H9 (cell line): Measurements from ENCODE around the gene ADGRA1. TPM values are rescaled to one million over a fixed set of nuclear protein-coding genes. Genes with fewer than 3 reads are reported as not detected.

ENCODE experiments used
- DNase-seq: peaks from one replicate; pipeline ENCODE4 v3.0.0-alpha.2; 2017
- H2AFZ ChIP-seq: one replicate; pipeline ENCODE4 v1.6.1; 2013; ENCODE audit warnings: mild to moderate bottlenecking, low read length, control low read depth, moderate library complexity
- H2AK5ac ChIP-seq: 2 replicates; pipeline ENCODE4 v1.6.1; 2013; ENCODE audit warnings: low read length, control low read depth, mixed read lengths; ENCODE audit not compliant: insufficient read length
- H2BK120ac ChIP-seq: one replicate; pipeline ENCODE4 v1.6.1; 2013; ENCODE audit warnings: low read depth, mild to moderate bottlenecking, low read length, control low read depth, inconsistent platforms; ENCODE audit not compliant: poor library complexity, severe bottlenecking
- H2BK12ac ChIP-seq: 2 replicates; pipeline ENCODE4 v1.6.1; 2013; ENCODE audit warnings: low read length, control low read depth, mixed read lengths, low read depth; ENCODE audit not compliant: insufficient read length
- H2BK15ac ChIP-seq: 2 replicates; pipeline ENCODE4 v1.6.1; 2013; ENCODE audit warnings: low read depth, low read length, control low read depth
- H2BK20ac ChIP-seq: one replicate; pipeline ENCODE4 v1.6.1; 2013; ENCODE audit warnings: low read depth, mild to moderate bottlenecking, low read length, control low read depth, inconsistent platforms; ENCODE audit not compliant: poor library complexity, severe bottlenecking
- H2BK5ac ChIP-seq: 2 replicates; pipeline ENCODE4 v1.6.1; 2013; ENCODE audit warnings: low read length, control low read depth, mixed read lengths; ENCODE audit not compliant: insufficient read length
- H3K14ac ChIP-seq: 2 replicates; pipeline ENCODE4 v1.6.1; 2013; ENCODE audit warnings: low read length, control low read depth; ENCODE audit not compliant: insufficient read depth
- H3K18ac ChIP-seq: 2 replicates; pipeline ENCODE4 v1.6.1; 2013; ENCODE audit warnings: low read depth, mild to moderate bottlenecking, mixed read lengths, low read length, control low read depth; ENCODE audit not compliant: insufficient read length
- H3K23ac ChIP-seq: 2 replicates; pipeline ENCODE4 v1.6.1; 2013; ENCODE audit warnings: low read length, control low read depth, mixed read lengths, low read depth; ENCODE audit not compliant: insufficient read length
- H3K23me2 ChIP-seq: 2 replicates; pipeline ENCODE4 v1.6.1; 2013; ENCODE audit warnings: low read depth, mild to moderate bottlenecking, mixed read lengths, low read length, control low read depth; ENCODE audit not compliant: insufficient read length, poor library complexity, severe bottlenecking
- H3K27ac ChIP-seq: 2 replicates; pipeline ENCODE4 v1.5.1; 2013; ENCODE audit warnings: low read length, control low read depth, mixed read lengths, low read depth; ENCODE audit not compliant: insufficient read length
- H3K27me3 ChIP-seq: 2 replicates; pipeline ENCODE4 v1.6.1; 2013; ENCODE audit warnings: low read length, control low read depth, inconsistent platforms; ENCODE audit not compliant: insufficient read depth
- H3K4ac ChIP-seq: 2 replicates; pipeline ENCODE4 v1.6.1; 2013; ENCODE audit warnings: low read depth, mild to moderate bottlenecking, control low read depth, inconsistent platforms, low read length, moderate library complexity
- H3K4me1 ChIP-seq: 2 replicates; pipeline ENCODE4 v1.6.1; 2013; ENCODE audit warnings: low read length, control low read depth, inconsistent platforms; ENCODE audit not compliant: insufficient read depth
- H3K4me2 ChIP-seq: 2 replicates; pipeline ENCODE4 v1.6.1; 2013; ENCODE audit warnings: low read length, control low read depth, mixed read lengths; ENCODE audit not compliant: insufficient read length, insufficient read depth
- H3K56ac ChIP-seq: 2 replicates; pipeline ENCODE4 v1.6.1; 2013; ENCODE audit warnings: low read depth, mild to moderate bottlenecking, mixed read lengths, low read length, control low read depth; ENCODE audit not compliant: insufficient read length
- H3K79me1 ChIP-seq: 2 replicates; pipeline ENCODE4 v1.6.1; 2013; ENCODE audit warnings: low read depth, mild to moderate bottlenecking, moderate library complexity, low read length, control low read depth, inconsistent platforms; ENCODE audit not compliant: insufficient read depth, poor library complexity, severe bottlenecking
- H3K79me2 ChIP-seq: 2 replicates; pipeline ENCODE4 v1.6.1; 2013; ENCODE audit warnings: low read length, control low read depth, inconsistent platforms; ENCODE audit not compliant: insufficient read depth
- H3K9ac ChIP-seq: 2 replicates; pipeline ENCODE4 v1.6.1; 2013; ENCODE audit warnings: low read length, control low read depth, mixed read lengths; ENCODE audit not compliant: insufficient read length; ENCODE audit errors: extremely low read depth
- H3K9me3 ChIP-seq: one replicate; pipeline ENCODE4 v1.6.1; 2013; ENCODE audit warnings: low read depth, low read length, inconsistent platforms; ENCODE audit not compliant: control insufficient read depth
- H3T11ph ChIP-seq: one replicate; pipeline ENCODE4 v1.6.1; 2013; ENCODE audit warnings: mild to moderate bottlenecking, low read length, control low read depth, inconsistent platforms
- H4K20me1 ChIP-seq: one replicate; pipeline ENCODE4 v1.6.1; 2013; ENCODE audit not compliant: control insufficient read depth, insufficient read length, insufficient read depth
- H4K5ac ChIP-seq: 2 replicates; pipeline ENCODE4 v1.6.1; 2013; ENCODE audit warnings: low read depth, mild to moderate bottlenecking, mixed read lengths, low read length, control low read depth; ENCODE audit not compliant: insufficient read length
- H4K8ac ChIP-seq: replicated peaks from 2 replicates; pipeline ENCODE4 v1.6.1; 2013; ENCODE audit warnings: low read length, control low read depth, mixed read lengths, low read depth; ENCODE audit not compliant: insufficient read length
- H4K91ac ChIP-seq: 2 replicates; pipeline ENCODE4 v1.6.1; 2013; ENCODE audit warnings: low read depth, mild to moderate bottlenecking, moderate library complexity, mixed read lengths, low read length, control low read depth; ENCODE audit not compliant: insufficient read length
- H3K27ac Mint-ChIP-seq, 3 experiments: 2 replicates in 2 of 3; 3 replicates in 1 of 3; pipeline ENCODE4 v1.8.0; 2020 to 2021; ENCODE audit warnings: mixed read lengths in 3 of 3, mild to moderate bottlenecking in 1 of 3, moderate library complexity in 1 of 3
- H3K27me3 Mint-ChIP-seq: 2 replicates; pipeline ENCODE4 v1.8.0; 2021; ENCODE audit warnings: low read depth, mild to moderate bottlenecking, moderate library complexity, mixed read lengths
- H3K36me3 Mint-ChIP-seq, 3 experiments: 2 replicates in 2 of 3; 3 replicates in 1 of 3; pipeline ENCODE4 v1.8.0; 2020 to 2021; ENCODE audit warnings: low read depth in 3 of 3, mixed read lengths in 3 of 3; ENCODE audit not compliant: insufficient read depth in 1 of 3
- H3K4me1 Mint-ChIP-seq, 2 experiments: 2 replicates each; pipeline ENCODE4 v1.8.0; 2020; ENCODE audit warnings: mixed read lengths in 2 of 2
- H3K4me3 Mint-ChIP-seq, 2 experiments: 2 replicates in 1 of 2; 3 replicates in 1 of 2; pipeline ENCODE4 v1.8.0; 2020 to 2021; ENCODE audit warnings: mild to moderate bottlenecking in 2 of 2, mixed read lengths in 2 of 2, moderate library complexity in 1 of 2
- H3K9me3 Mint-ChIP-seq, 2 experiments: 2 replicates in 1 of 2; 3 replicates in 1 of 2; pipeline ENCODE4 v1.8.0; 2020; ENCODE audit warnings: mild to moderate bottlenecking in 2 of 2, mixed read lengths in 2 of 2, moderate library complexity in 1 of 2
- WGBS: extraction: QIAGEN DNeasy Blood & Tissue Kit; methylation state at CpG from one replicate; pipeline ENCODE4 v1.1.7; 2013; ENCODE audit warnings: missing lambda C conversion rate, low lambda C conversion rate, mixed read lengths; ENCODE audit not compliant: insufficient read length; ENCODE audit errors: extremely low coverage; 5-methylcytosine and 5-hydroxymethylcytosine counted together
- total RNA-seq: library from RNA; stranded (reverse); gene quantifications from 2 replicates; pipeline ENCODE4 v1.2.1, GENCODE V29; 2021
- TF ChIP-seq, protein P1 (sequence below): fragments of 200-600 bp; sonication (generic); conservative IDR thresholded peaks from 3 replicates; pipeline ENCODE4 v1.8.0; 2021; ENCODE audit warnings: antibody characterized with exemption, mild to moderate bottlenecking

ADGRA1 gene
- total RNA-seq, 1 experiment from 2014 or later: 0.11 TPM

DNA sequence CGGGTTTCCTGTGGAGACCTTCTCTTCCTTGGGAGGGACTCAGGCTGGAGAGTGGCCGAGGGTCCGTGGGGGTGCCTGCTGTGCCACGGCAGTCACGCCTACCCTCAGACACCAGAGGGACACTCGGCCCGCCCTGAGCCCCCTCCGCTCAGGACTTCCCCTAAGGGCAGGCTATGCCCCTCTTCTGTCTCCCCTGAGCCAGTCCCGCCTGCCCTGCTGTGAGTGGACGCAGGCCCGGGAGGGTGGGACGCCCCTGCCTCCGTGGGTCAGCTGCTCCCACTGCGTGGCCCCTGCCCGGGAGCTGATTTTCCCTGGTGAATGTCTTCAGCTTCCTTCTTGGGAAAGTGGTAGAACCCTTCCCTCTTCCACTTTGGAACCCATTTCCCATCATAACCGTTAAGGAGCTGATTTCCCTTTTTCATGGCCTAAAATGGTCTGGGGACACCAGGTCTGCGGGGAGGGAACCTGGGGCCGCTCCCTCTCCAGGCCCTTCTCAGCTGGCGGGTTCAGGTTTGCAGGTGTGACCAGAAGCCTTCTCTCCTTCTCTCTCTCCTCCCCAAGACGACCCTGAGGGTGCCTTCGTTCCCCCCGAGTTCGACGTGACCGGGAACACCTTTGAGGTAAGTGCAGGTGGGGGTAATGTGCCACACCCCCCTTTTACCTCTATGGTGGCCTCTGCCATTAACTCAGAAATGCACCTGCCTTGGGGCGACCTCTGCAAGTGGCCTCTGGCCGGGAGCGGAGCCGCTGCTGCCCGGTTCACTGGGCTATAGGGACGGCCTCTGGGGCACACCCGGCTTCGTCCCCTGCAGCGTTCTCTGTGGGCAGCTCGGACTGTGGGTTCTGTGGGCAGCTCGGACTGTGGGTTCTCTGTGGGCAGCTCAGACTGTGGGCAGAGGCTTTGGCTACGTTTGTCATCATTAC, 80.2 kb downstream of the ADGRA1 start:
- no peak overlapping the region for H2BK120ac ChIP-seq
- no peaks in the 10 kb centered on the region for H3K79me2 ChIP-seq
- no peak overlapping the region for H3K23ac ChIP-seq
- H3K4me1 ChIP-seq: no peaks in the 10 kb centered on the region
- no peak overlapping the region for H4K5ac ChIP-seq
- H3K27ac Mint-ChIP-seq: no peak overlapping the region
- no peak overlapping the region for H2AFZ ChIP-seq
- peaks cover 11 to 12% of the 10 kb centered on the region in 2 experiments for H3K4me1 Mint-ChIP-seq
- no peak overlapping the region for H3K9ac ChIP-seq
- peaks cover 4% of the 10 kb centered on the region for H4K20me1 ChIP-seq
- no peak overlapping the region for H2BK12ac ChIP-seq
- TF ChIP-seq, protein P1, sequence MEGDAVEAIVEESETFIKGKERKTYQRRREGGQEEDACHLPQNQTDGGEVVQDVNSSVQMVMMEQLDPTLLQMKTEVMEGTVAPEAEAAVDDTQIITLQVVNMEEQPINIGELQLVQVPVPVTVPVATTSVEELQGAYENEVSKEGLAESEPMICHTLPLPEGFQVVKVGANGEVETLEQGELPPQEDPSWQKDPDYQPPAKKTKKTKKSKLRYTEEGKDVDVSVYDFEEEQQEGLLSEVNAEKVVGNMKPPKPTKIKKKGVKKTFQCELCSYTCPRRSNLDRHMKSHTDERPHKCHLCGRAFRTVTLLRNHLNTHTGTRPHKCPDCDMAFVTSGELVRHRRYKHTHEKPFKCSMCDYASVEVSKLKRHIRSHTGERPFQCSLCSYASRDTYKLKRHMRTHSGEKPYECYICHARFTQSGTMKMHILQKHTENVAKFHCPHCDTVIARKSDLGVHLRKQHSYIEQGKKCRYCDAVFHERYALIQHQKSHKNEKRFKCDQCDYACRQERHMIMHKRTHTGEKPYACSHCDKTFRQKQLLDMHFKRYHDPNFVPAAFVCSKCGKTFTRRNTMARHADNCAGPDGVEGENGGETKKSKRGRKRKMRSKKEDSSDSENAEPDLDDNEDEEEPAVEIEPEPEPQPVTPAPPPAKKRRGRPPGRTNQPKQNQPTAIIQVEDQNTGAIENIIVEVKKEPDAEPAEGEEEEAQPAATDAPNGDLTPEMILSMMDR: no peak
- H3K79me1 ChIP-seq: no peaks in the 10 kb centered on the region
- no peak overlapping the region for H3T11ph ChIP-seq
- DNase-seq: no peak
- H3K9me3 Mint-ChIP-seq: no peaks in the 10 kb centered on the region
- no peak overlapping the region for H2BK20ac ChIP-seq
- no CpG with 5 or more reads among the region's 37 CpGs for WGBS
- no peak overlapping the region for H3K4ac ChIP-seq
- no peak overlapping the region for H2BK15ac ChIP-seq
- peaks cover 9 to 37% (median 31%) of the 10 kb centered on the region in 3 experiments; a peak in 6 of 7 replicates for H3K36me3 Mint-ChIP-seq
- H3K18ac ChIP-seq: no peak overlapping the region
- H3K27me3 ChIP-seq: no peaks in the 10 kb centered on the region
- H3K27ac ChIP-seq: no peak overlapping the region
- no peaks in the 10 kb centered on the region for H3K23me2 ChIP-seq
- H2AK5ac ChIP-seq: no peak overlapping the region
- H3K4me2 ChIP-seq: no peak overlapping the region
- no peak overlapping the region for H3K4me3 Mint-ChIP-seq
- no peak overlapping the region for H3K14ac ChIP-seq
- H3K56ac ChIP-seq: no peak overlapping the region
- H2BK5ac ChIP-seq: no peak overlapping the region
- H3K27me3 Mint-ChIP-seq: no peaks in the 10 kb centered on the region
- H4K8ac ChIP-seq: no peak overlapping the region
- H4K91ac ChIP-seq: no peak overlapping the region
- no peaks in the 10 kb centered on the region for H3K9me3 ChIP-seq
